Stimulated activated CD4-positive, alpha-beta T cell treated with anti-CD3 and anti-CD28 coated beads, Interleukin-4, amount 100 ng/mL, for 1 hour (primary cell): Measurements from ENCODE around the gene CFL2.
"Not testable (repeated sequence)": the region's sequence is repeated elsewhere in the genome, so short reads cannot be mapped to it uniquely, and the experiment has no call there.

Experiments
- DNase-seq: peaks from one replicate; pipeline ENCODE4 v3.0.0-alpha.2; 2020

Gene CFL2

DNA sequence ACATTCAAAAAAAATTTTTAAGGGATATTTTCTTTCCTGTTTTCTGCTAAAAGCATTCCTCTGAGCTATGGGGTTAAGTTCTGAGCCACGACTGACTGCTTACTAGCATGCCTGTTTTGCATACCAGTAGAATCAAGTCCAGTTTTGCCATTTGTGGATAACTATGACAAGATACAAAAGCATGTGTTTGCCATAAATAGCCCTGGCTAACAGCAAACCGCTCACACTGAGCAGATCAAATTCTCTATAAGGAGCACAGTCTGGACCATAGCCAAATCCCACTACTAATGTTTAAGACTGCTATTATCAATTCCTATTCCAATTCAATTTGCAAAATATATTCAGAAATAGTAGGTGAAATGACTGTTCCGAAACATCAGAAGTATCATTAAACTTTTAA is 3.2 kb downstream of the CFL2 start:
- DNase-seq: no peak

DNA sequence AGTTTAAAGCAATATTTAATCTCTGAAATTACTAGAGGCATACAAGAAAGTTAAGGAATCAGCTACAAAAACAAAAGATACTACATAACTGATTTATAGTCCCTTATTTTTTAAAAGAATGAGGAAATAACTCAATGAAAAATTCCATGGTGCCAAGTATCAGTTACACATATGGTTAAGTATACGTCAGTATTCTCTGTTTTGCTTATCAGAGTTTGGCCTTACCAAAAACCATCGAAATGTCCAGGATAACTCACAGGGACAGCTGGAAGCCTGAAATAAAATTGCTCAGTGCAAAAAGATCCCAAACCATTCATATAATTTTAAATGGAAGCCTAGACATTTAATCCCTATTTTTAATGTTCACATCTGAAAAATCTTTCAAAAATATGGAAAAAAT is 3.6 kb downstream of the CFL2 start:
- no peak for DNase-seq

DNA sequence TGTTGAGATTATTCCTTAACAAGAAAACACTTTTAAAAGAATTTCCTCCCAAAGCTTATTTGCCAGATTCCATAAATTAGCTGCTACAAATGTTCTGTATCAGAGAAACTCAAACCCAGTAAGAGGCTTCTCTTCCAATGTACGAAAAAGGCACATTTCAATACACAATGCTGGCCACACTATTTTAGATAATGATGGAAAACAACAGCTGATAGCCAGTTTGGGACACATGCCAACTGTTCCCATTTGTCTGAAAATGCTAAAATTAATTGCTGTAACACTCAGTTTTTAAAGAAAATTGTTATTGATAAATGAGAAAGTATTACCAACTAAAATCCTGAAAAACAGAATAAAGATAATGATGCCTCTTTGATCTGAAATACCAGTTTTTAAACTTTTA is 4.4 kb downstream of the CFL2 start:
- no peak for DNase-seq

DNA sequence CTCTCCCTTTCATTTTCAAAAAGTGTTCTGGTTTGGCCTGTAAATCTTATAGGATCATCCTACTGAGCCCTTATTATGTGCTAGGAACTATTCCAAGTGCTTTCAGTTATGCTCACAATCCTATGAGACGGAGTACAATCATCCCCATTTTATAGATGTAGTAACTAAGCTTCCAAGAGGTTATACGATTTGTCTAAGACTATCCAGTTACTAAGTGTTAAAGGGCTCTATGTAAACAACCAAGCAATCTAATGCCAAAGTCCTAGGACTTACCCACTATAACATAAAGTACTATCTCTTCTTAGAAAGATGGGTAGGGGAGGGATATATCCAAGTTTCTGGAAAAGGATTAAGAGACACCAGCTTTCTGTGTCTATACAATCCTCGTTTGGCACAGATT is 6.7 kb downstream of the CFL2 start:
- DNase-seq: no peak

DNA sequence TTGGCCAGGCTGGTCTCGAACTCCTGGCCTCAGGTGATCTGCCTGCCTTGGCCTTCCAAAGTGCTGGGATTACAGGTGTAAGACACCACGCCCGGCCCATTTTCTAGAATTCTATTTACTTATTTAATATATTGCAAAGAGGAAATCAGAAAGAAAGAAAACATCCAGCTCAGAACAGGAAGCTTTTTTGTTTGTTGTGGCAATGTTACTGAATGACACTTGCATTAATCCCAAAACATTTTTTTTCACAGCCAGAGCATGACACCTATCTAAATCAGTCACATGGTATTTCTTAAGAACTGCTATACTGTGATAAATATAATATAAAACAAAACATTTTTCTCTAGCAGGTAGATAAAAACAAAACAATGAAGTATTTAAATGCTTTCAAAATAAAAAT is 12.6 kb downstream of the CFL2 start:
- DNase-seq: no peak

DNA sequence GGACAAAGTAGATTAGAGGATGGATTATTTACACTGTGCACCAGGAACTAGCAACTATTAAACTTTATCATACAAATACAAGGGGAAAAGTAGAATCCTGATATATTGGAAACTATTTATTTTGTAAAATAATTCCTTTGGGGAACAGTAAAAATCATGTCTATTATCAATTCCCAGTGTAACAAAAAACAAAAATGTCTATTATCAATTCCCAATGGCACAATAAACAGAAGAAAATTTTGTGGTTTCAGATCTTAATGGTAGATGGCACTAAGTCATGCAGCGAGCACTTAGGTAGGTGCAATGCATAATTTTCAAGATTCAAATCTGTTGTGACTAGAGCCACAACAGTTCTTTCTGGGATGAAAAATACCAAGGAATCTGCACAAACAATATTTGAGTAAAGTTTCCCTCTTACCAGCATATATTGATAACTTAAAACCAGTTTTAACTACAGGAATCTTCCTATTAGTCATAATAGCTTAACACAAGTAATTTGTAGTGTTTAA is 13.7 kb downstream of the CFL2 start:
- DNase-seq: no peak

DNA sequence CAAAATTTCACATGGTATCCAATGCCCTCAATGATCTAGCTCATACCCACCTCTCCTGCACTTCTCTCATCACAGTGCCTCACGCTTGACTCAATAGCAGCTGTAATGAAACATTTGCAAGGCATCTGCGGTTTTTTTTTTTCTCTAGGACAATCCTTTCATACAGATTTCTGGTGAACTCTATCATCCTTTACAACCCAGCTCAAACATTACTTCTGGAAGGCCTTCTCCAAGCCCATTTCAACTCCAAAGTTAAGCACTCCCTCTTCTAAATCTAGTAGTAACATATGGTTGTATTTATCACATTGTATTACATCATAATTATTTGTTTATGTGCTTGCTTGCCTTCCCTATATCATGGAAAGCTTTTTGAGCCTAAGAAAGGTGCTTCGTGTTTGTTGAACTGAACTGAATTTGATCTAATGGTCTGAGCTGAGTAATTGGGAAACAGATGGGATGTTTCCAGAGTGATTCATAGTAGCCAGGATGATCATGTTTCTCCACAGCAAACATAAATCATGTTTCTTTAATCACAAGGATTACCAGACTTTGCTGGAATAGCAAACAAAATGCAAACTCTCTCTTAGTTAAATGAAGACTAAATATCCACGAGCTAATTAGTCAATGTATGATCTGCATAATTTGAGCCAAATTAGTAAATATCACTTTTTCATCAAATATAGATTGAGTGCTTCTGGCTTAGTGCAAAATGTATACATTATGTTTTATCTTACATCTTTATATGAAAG is 14.3 kb downstream of the CFL2 start:
- no peak for DNase-seq

DNA sequence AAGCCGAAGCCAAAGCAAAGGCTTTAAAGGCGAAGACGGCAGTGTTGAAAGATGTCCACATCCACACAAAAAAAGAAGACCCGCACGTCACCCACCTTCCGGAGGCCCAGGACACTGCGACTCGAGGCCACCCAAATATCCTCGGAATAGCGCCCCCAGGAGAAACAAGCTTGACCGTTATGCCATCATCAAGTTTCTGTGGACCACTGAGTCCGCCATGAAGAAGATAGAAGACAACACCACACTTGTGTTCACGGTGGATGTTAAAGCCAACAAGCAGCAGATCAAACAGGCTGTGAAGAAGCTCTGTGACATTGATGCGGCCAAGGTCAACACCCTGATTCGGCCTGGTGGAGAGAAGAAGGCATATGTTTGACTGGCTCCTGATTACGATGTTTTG is 20.2 kb downstream of the CFL2 start:
- DNase-seq: not testable (repeated sequence)

DNA sequence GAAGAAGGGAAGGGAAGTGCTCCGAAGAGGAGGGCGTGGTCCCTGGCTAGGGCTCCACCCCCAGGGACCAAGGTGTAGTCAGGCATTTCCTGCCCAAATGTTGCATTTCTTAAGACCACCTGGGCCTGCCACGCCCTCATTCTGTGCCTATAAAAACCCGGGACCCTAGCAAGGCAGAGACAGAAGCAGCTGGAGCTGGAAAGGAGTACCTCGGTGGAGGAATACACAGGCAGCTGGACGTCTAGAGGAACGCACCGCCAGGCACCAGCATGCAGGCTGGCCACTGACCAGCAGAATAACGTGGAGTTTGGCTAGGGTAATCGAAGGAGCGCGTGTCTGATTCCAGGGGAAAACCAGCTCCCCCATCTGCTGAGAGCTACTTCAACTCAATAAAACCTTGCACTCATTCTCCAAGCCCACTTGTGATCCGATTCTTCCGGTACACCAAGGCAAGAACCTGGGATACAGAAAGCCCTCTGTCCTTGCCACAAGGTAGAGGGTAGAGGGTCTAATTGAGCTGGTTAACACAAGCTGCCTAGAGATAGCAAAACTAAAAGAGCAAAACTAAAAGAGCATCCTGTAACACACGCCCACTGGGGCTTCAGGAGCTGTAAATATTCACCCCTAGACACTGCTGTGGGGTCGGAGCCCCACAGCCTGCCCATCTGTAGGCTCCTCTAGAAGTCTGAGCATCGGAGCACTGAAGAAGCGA is 21.0 kb downstream of the CFL2 start:
- peak; percentile 10 for DNase-seq

DNA sequence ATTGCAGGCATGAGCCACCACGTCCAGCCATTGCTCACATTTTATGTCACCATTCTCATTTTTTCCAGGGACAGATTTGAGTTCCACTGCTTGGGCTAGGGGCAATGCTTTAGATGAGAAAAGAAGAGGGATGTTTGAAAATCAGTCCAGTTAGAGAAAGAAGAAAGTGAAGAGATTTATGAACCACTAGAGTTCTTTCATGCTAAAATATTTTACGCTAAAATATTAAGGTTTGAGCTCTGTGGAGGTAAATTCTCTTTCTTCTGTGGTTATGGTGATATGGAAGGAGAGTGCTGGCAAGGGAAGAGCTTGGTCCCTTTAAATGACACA is 21.5 kb downstream of the CFL2 start:
- no peak for DNase-seq

DNA sequence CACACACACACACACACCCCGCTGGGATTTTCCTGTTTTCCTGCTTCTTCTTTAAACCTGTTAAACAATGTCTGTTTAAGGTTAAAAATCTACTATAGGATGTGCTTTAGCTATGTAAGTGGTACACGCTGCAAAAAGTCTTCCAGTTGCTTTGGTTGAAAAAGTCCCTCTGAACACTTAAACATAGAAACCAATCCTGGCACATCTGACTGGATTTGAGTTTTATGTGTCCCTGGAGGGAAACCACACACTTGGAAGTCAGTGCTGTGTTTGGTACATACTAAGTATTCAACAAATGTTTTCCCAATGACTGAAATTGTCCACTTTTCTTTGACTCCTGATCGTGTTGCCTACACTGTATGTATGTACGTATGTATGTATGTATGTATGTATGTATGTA is 22.0 kb downstream of the CFL2 start:
- DNase-seq: no peak

DNA sequence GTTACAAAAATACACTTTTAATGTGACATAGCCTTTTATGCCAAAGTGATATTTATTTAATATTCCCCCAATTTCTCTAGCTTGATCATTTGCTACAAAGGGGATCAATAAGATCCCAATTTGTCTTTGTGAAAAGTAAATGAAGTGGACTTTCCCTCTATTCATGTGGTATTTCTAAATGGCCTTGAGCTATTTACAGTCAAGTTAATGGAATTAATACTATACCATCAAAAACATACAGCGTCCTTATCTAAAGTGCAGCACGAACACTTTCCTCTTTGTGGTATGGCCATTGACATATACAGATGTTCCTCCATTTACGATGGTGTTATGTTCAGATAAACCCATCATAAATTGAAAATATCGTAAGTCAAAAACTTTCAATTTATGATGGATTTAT is 23.2 kb downstream of the CFL2 start:
- no peak for DNase-seq

DNA sequence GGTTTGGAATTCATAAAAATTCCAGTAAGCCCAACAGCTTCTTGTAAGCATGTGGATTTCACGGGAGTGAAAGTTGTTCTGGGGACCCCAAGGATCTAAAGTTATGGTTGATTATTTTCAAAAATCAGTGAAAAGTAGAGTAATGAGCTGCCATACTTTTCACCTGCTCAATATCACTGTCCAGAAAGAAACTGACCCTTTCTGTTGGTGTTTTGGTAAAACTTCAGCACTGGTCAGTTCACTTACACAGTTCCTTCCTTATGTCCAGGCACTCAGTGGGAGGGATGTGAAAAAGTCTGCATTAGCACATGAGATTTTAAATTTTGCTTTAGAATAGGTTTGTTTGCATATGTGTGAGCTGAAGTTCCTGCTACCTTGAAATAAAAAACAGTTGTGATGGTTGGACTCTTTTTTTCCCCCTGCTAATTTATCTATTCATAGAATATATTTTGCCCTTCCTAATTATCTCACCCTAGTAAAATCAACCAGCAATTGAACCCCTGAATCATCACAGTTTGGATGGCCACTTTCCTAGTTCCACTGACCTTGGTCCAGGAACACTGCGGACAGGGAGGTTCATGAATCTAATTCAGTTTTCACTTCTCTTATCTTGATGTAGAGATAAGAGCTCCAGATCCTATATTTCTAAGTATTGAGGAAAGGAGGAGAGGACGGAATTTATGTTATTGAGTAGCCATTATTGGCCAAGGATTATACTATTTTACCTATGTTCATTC is 25.8 kb downstream of the CFL2 start:
- DNase-seq: no peak

DNA sequence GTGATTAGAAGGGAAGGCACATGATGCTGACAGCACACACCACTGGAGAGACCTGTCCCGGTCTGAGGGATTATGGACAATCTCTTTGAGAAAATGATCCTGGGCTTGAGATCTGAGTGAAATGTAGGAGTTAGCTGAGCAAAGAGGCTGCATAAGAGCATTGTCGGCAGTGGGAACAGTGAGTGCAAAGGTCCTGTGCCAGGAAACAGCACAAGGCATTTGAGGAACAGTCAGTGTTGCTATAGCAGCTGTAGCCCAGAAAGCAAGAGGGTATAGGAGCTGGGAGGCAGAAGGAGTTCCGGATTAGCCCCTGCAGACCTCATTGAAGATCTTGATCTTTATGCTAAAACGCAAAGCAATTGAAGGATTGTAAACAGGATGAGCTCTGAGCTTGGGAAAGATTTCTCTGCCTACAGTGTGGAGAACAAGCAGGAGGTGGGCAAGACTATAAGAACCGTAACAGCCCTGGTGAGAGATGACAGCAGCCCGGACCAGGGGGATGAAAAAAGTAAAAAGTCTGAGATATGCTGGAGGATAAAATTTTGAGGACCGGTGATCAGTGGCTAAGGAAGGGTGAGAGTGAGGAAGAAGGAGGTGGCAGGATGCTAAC is 28.5 kb downstream of the CFL2 start:
- no peak for DNase-seq

DNA sequence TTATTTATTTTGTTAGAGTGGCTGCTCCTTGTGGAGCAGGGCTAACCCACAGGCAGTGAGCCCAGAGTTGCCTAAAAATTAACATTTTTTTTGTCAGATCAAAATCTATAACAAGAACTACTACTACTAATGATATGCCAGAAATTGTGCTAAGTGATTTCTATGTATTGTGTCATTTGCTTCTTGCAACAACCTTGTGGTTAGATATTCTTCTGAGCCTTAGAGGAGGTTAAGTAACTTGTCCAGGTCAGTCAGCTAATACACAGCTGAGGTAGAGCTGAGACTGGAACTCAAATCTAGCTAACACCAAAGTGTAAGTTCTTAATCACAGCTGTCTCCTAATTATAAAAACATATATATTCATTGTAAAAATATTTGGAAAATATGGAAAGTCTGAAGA is 29.8 kb downstream of the CFL2 start:
- DNase-seq: no peak

DNA sequence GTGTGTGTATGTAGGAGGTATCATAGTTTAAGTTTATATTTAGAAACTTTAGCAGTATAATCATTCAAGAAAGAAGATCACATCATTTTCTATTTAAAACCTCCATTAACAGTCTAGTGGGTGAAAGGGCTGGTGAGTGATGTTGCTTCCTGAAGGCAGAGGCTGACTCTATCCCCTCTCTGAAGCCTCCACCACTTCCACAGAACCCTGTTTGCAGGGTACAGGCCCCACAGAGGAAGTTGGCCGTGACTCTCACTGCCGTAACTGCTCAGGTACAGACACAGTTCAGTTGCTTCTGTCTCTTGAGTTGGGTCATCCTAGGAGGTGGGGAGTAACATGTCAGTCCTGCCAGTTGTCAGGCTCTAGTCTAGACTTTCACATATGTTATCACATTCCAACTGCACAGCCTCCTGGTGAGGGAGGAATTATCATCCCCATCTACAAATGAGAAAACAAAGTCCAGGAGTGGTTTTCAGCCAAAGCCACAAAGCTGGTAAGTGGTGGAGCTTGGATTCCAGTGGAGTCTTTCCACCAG is 31.5 kb downstream of the CFL2 start:
- DNase-seq: no peak

DNA sequence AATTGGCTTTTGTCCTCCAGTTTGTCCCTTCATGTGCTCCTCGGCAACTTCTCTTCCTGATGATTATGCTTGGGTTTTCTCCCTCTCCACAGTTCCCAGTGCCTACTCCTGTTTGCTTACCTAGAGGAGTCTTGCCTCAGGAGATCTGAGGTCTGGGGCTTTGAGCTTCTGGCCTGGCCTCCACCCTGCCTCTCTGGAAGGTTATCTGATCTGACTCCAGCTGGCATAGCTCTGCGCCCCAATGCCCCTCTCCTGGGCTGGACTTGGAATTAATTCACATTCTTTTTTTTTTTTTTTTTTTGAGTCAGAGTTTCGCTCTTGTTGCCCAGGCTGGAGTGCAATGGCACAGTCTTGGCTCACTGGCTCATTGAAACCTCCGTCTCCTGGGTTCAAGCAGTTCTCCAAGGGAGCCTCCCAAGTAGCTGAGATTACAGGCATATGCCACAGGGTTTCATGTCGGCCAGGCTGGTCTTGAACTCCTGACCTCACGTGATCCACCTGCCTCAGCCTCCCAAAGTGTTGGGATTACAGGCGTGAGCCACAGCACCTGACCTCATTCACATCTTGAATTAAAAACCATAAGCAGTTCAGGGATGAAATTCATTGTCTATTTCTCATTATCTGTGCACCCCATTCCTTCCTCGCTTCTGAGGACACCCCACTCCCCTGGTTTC is 33.5 kb downstream of the CFL2 start:
- no peak for DNase-seq

DNA sequence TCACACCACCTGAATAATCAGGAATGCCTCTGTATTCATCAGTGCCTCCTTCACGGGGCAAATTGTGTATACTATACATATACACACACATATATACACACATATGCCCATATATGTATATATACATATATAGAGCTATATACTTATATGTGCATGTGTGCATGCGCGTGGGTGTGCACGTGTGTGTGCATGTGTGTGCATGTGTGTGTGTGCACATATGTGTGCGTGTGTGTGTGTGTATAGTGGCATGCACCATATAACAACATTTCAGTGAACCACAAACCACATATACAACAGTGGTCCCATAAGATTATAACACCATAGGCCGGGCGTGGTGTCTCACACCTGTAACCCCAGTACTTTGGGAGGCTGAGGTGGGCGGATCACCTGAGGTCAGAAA is 35.7 kb downstream of the CFL2 start:
- DNase-seq: no peak

DNA sequence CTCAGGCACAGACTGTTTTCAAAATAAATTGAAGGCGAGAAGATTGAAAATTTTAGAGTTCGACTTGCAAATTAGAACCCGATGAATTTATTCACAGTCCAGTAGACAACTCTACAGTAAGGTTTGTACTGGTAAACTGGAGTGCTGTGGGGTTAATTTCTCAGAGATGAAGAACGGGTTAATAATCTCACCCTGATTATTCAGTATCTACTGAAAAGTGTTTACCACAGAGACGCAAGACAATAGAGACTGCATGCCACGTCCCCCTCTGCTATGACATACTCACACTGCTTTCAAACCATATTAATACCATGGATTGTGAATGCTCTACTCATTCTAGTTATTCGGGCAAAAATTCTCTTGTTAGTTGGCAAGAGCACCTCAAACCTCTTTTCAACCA is 36.1 kb downstream of the CFL2 start:
- no peak for DNase-seq

DNA sequence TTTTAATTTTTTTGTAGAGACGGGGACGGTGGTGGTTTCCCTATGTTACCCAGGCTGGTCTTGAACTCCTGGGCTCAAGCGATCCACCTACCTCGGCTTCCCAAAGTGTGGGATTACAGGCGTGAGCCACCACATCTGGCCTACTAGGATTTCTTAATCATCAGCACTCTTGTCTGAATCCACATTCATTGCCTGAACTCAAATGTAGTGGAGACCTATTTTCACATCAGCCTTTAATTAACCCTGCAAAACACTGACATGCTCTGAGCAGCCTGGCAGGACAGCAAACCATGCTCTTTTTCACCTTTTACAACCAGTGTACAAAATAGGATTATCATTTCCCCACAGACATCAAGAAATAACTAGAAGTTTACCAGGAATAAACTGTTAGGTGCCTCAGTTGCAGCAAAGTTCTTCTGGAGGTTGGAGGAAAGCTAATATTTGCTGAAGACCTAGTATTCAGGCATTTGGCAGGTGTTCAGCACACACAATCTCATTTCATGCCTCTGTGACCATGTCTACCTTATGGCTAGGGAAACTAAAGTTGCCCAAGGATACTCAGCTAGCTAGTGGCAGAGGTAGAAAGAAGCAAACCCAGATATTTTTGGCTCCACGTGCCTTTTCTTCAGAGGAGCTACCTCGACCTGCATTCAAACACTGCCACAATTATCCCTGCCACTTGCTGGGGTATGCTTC is 37.7 kb downstream of the CFL2 start:
- no peak for DNase-seq

DNA sequence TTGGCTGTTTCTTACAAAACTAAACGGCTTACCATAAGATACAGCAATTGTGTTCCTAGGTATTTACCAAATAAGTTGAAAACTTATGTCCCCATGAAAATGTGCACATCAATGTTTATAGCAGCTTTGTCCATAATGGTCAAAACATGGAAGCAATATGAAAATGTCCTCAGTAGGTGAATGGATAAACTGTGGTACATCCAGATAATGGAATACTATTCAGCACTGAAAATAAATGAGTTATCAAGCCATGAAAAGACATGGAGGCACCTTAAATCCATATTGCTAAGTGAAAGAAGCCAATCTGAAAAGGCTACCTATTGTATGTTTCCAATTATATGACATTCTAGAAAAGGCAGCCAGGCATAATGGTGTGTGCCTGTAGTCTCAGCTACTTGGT is 40.7 kb downstream of the CFL2 start:
- no peak for DNase-seq

DNA sequence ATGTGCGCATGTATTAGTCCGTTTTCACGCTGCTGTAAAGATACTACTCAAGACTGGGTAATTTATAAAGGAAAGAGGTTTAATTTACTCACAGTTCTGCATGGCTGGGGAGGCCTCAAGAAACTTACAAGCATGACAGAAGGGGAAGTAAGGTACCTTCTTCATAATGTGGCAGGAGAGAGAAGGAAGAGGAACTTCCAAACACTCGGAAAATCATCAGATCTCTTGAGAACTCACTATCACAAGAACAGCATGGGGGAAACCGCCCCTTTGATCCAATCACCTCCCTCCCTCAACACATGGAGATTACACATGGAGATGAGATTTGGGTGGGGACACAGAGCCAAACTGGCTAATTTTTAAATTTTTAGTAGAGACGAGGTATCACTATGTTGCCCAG is 42.7 kb downstream of the CFL2 start:
- no peak for DNase-seq
